H54 (cell line): ENCODE results near the gene CDX1.

ENCODE experiments used
- DNase-seq: peaks from one replicate; pipeline ENCODE4 v3.0.0; 2011; ENCODE audit warnings: low spot score, mixed read lengths; ENCODE audit not compliant: insufficient read length
- FAIRE-seq: peaks from 3 replicates; lab custom pipeline; 2011; peaks lifted over from hg19 to GRCh38; lab: Jason Lieb, UNC
- POLR2A ChIP-seq: IDR thresholded peaks from 2 replicates; pipeline ENCODE4 v1.6.1; 2011; ENCODE audit warnings: low read depth, mild to moderate bottlenecking, low read length

CDX1 gene

DNA sequence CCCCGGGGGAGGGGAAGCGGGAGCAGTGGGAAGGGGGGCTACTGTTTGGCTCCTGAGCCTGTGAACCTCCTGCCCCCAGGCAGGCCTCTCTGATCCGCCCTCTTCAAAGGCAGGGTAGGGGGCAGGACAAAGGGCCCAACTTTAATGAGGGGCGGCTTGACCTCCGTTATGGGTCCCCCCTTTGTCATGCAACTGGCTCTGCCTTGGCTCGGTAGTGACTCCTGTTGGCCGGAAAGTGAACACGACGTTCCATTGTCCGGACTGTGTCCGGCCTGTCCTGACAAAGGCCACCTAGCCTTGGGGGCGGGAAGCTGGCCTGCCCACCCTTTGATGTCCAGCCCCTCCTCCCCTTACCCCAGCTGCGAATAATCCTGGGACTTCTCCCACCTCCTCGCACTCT is 1.3 kb downstream of the CDX1 start:
- no peak for TF ChIP-seq POLR2A
- DNase-seq (no peak), FAIRE-seq (no peak)

GRCh38 chr5:150168864-150169263 is 2.3 kb downstream of the CDX1 start:
- FAIRE-seq (no peak), DNase-seq (no peak)
- no peak for TF ChIP-seq POLR2A

GRCh38 chr5:150172145-150172544 is 5.6 kb downstream of the CDX1 start:
- no peak for TF ChIP-seq POLR2A
- FAIRE-seq (no peak), DNase-seq (no peak)

GRCh38 chr5:150172556-150172955 is 6.0 kb downstream of the CDX1 start:
- DNase-seq (no peak), FAIRE-seq (no peak)
- TF ChIP-seq POLR2A = no peak

GRCh38 chr5:150173161-150173560 is 6.6 kb downstream of the CDX1 start:
- TF ChIP-seq POLR2A = no peak
- no peak for FAIRE-seq
- no peak for DNase-seq

GRCh38 chr5:150174285-150174684 is 7.7 kb downstream of the CDX1 start:
- TF ChIP-seq POLR2A = no peak
- no peak for DNase-seq
- no peak for FAIRE-seq

DNA sequence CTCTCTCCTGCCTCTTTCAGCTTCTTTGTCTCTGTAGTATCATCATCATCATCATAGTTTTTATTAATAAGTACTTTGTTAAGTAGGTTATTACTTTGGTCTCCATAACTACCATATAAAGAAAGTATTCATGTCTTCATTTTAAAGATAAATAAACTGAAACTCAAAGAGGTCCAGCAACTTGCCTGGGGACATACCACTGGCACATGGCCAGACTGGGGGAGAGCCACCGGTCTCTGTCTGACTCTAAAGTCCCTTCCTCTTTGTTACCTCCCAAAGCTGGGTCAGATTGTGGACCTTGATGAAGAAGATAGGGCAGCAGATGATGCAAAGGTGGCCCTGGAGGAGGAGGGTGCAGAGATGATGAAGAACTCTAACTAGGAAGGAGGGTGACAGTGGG is 8.5 kb downstream of the CDX1 start:
- DNase-seq = no peak
- no peak for FAIRE-seq
- TF ChIP-seq POLR2A = no peak

GRCh38 chr5:150175536-150175935 is 9.0 kb downstream of the CDX1 start:
- TF ChIP-seq POLR2A = no peak
- DNase-seq (peak; percentile 60), FAIRE-seq (no peak)

- DNase-seq = no peak
- no peak for FAIRE-seq
- no peak for TF ChIP-seq POLR2A
Observed at GRCh38 chr5:150176745-150177477, 10.3 kb downstream of the CDX1 start.

GRCh38 chr5:150177721-150178120 is 11.1 kb downstream of the CDX1 start:
- no peak for TF ChIP-seq POLR2A
- FAIRE-seq (no peak), DNase-seq (no peak)

DNA sequence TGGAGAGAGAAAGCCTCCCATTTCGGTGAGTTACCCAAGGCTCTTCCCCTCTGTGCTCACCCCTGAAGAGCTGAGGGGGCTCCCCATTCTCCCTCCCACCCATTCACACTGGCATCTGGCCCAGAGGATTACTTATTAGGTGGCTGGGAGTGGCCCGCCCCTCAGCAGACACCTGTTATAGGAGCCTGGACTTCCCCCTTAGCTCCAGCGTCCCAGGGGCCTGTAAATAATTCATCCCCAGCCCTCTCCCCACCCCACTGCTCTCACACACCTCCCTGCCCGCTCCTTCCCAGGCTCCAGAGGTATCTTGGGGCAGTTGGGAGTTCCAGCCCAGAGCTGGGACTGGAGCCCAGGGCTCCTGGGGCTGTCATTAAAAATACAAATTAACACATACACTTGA is 11.7 kb downstream of the CDX1 start:
- no peak for FAIRE-seq

GRCh38 chr5:150179019-150179620 is 12.5 kb downstream of the CDX1 start:
- DNase-seq (no peak), FAIRE-seq (no peak)
- TF ChIP-seq POLR2A = no peak

More for the DNA sequence above, 11.7 kb downstream of the CDX1 start:
- DNase-seq = no peak
- TF ChIP-seq POLR2A = no peak

- TF ChIP-seq POLR2A = no peak
- no peak for DNase-seq
- no peak for FAIRE-seq
Observed at GRCh38 chr5:150180241-150181026, 13.9 kb downstream of the CDX1 start.

GRCh38 chr5:150181027-150181426 is 14.4 kb downstream of the CDX1 start:
- TF ChIP-seq POLR2A = no peak
- DNase-seq (no peak), FAIRE-seq (no peak)
